ENCODE data around the gene LEFTY1. TPM values are rescaled to one million over a fixed set of nuclear protein-coding genes. Genes with fewer than 3 reads are reported as not detected.

LEFTY1 gene
- total RNA-seq, 4 donors from 2014 or later, result 0.33 TPM; not detected in 3

DNA sequence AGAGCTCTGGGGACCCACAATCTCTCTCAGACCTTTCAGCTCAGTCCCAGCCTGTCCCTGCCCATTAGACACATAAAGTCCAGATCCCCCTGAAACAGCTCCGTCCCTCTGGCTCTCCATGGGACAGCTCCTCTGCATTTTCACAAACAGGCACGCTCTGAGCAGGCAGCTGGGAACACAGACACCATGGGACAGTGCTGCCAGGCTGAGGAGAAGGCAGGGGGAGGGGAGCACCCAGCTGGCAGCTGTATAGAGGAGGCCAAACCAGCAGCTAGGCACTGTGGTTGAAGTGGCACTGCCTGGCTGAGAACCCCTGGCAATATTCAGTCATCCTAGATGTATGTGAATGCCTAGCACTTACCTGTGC is 8.7 kb downstream of the LEFTY1 start:
- 100% methylated on average over 2 of the region's 2 CpGs for WGBS
- H3K27me3 ChIP-seq, result no peaks in the 10 kb centered on the region
- H3K36me3 ChIP-seq, result peaks cover 0 to 23% (median 17%) of the 10 kb centered on the region in 4 donors
- TF ChIP-seq, protein P1, sequence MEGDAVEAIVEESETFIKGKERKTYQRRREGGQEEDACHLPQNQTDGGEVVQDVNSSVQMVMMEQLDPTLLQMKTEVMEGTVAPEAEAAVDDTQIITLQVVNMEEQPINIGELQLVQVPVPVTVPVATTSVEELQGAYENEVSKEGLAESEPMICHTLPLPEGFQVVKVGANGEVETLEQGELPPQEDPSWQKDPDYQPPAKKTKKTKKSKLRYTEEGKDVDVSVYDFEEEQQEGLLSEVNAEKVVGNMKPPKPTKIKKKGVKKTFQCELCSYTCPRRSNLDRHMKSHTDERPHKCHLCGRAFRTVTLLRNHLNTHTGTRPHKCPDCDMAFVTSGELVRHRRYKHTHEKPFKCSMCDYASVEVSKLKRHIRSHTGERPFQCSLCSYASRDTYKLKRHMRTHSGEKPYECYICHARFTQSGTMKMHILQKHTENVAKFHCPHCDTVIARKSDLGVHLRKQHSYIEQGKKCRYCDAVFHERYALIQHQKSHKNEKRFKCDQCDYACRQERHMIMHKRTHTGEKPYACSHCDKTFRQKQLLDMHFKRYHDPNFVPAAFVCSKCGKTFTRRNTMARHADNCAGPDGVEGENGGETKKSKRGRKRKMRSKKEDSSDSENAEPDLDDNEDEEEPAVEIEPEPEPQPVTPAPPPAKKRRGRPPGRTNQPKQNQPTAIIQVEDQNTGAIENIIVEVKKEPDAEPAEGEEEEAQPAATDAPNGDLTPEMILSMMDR (IDR thresholded peaks at IDR 0.05), result no peak
- TF ChIP-seq POLR2A (IDR thresholded peaks at IDR 0.05; ENCODE audit: low read depth) (no peak), POLR2AphosphoS5 (IDR thresholded peaks at IDR 0.05) (no peak), EP300 (IDR thresholded peaks at IDR 0.05) (no peak)
- H3K4me3 ChIP-seq, result peak overlapping the region in 2 of 4 donors; percentile 79 to 98
- DNase-seq (ENCODE audit: extremely low spot score), result no peak
- H3K9me3 ChIP-seq, result no peaks in the 10 kb centered on the region
- intact Hi-C loops (cut with DNase I), result no loop called here
- peaks cover 45 to 62% (median 55%) of the 10 kb centered on the region in 4 donors for H3K4me1 ChIP-seq
- H3K27ac ChIP-seq (replicated peaks in 1 of 4), result peak overlapping the region; percentile 11 to 92 (median 38)

- Histone ChIP-seq H3K4me1 (peaks cover 45 to 62% (median 55%) of the 10 kb centered on the region in 4 donors), H3K27me3 (no peaks in the 10 kb centered on the region), H3K4me3 (no peak overlapping the region), H3K36me3 (peaks cover 5 to 29% (median 20%) of the 10 kb centered on the region in 4 donors), H3K9me3 (no peaks in the 10 kb centered on the region), H3K27ac (replicated peaks in 1 of 4) (peak overlapping the region; percentile 11 to 92 (median 38))
- DNase-seq (ENCODE audit: extremely low spot score), result no peak
- WGBS, result 69% methylated on average over 8 of the region's 8 CpGs
- TF ChIP-seq, protein P1 (IDR thresholded peaks at IDR 0.05), result no peak
- TF ChIP-seq POLR2A (IDR thresholded peaks at IDR 0.05; ENCODE audit: low read depth), result no peak
- no peak for TF ChIP-seq POLR2AphosphoS5 (IDR thresholded peaks at IDR 0.05)
- TF ChIP-seq EP300 (IDR thresholded peaks at IDR 0.05), result no peak
- intact Hi-C loops (cut with DNase I), result no loop called here
Observed at GRCh38 chr1:225879521-225880221, 9.3 kb downstream of the LEFTY1 start.

GRCh38 chr1:225878282-225878681 is 10.7 kb downstream of the LEFTY1 start:
- Histone ChIP-seq H3K4me1 (peaks cover 45 to 54% (median 51%) of the 10 kb centered on the region in 4 donors), H3K36me3 (peaks cover 15 to 42% (median 33%) of the 10 kb centered on the region in 4 donors), H3K4me3 (no peak overlapping the region), H3K27ac (replicated peaks in 1 of 4) (peak overlapping the region; percentile 11 to 58 (median 28)), H3K27me3 (no peaks in the 10 kb centered on the region), H3K9me3 (no peaks in the 10 kb centered on the region)
- intact Hi-C loops (cut with DNase I), result no loop called here
- WGBS, result 92% methylated on average over 4 of the region's 4 CpGs
- TF ChIP-seq POLR2AphosphoS5 (IDR thresholded peaks at IDR 0.05), result no peak
- no peak for DNase-seq (ENCODE audit: extremely low spot score)

DNA sequence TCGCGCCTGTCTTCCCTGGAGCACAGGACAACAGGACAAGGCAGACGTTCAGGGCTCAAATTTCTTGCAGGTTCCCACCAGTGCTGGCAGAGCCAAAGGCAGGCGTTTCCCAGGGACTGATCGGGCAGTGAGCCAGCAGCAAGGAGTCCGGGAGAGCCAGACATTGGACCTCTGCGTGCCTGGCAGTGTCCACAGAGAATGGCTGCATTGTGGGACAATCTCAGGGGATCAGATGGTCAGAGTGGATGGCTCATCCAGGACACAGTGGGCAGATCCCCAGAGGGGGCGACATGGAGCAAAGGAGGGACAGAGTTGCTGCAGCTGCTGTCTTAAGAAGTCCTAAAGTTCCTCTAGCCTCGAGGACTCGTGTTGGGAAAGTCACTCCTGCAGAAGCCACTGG is 11.4 kb downstream of the LEFTY1 start:
- 31% methylated on average over 7 of the region's 10 CpGs for WGBS
- Histone ChIP-seq H3K4me1 (peaks cover 45 to 51% (median 47%) of the 10 kb centered on the region in 4 donors), H3K4me3 (no peak overlapping the region)

DNA sequence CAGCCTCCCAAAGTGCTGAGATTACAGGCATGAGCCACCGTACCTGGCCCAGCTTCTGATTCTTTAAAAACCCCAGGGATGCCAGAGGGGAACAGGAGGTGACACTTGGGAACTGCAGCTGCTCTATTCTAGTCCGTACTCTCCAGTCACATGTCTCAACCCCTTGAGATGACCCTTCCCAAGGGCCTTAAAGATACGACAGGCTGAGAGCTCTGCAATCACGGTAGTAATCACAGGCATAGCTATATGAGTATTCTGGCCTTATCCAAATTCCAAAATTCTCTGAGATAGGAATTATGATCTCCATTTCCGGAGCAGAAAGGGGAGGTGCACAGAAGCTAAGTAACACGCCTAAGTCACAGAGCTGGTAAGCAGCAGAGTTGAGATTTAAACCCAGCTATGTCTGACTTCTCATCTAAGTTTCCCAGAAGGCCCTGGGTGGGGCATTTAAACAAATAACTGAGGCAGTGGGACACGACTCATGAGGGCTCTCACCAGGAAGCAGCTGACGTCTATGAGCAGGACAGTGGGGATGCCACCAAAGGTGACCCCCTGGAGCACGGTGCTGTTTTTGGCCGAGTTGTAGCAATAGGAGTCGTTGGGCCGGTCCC is 11.9 kb downstream of the LEFTY1 start:
- Histone ChIP-seq H3K27me3 (no peaks in the 10 kb centered on the region), H3K9me3 (no peaks in the 10 kb centered on the region), H3K4me3 (no peak overlapping the region), H3K4me1 (peaks cover 45 to 51% (median 47%) of the 10 kb centered on the region in 4 donors), H3K27ac (replicated peaks in 1 of 4) (peak overlapping the region; percentile 11 to 67 (median 38)), H3K36me3 (peaks cover 15 to 55% (median 42%) of the 10 kb centered on the region in 4 donors)
- DNase-seq (ENCODE audit: extremely low spot score), result no peak
- intact Hi-C loops (cut with DNase I), result no loop called here
- no peak for TF ChIP-seq EP300 (IDR thresholded peaks at IDR 0.05)
- 71% methylated on average over 12 of the region's 12 CpGs for WGBS

More for the DNA sequence above, 11.4 kb downstream of the LEFTY1 start:
- no peaks in the 10 kb centered on the region for H3K27me3 ChIP-seq
- H3K36me3 ChIP-seq, result peaks cover 15 to 49% (median 39%) of the 10 kb centered on the region in 4 donors
- H3K9me3 ChIP-seq, result no peaks in the 10 kb centered on the region
- intact Hi-C loops (cut with DNase I), result no loop called here
- TF ChIP-seq POLR2AphosphoS5 (IDR thresholded peaks at IDR 0.05) (peak in 1 of 2 donors; percentile 6), EP300 (IDR thresholded peaks at IDR 0.05) (no peak), POLR2A (IDR thresholded peaks at IDR 0.05; ENCODE audit: low read depth) (no peak)
- TF ChIP-seq, protein P1 (IDR thresholded peaks at IDR 0.05), result peak; percentile 26 to 57 (median 33)
- H3K27ac ChIP-seq (replicated peaks in 1 of 4), result peak overlapping the region; percentile 11 to 67 (median 38)
- DNase-seq (ENCODE audit: extremely low spot score), result no peak
